H1 (cell line): ENCODE data around the gene SERPINA6.
"Not testable (repeated sequence)": the region's sequence is repeated elsewhere in the genome, so short reads cannot be mapped to it uniquely, and the experiment has no call there.

Experiments
- EGR1 ChIP-seq: IDR thresholded peaks from 2 replicates; pipeline ENCODE4 v1.6.1; 2011; ENCODE audit warnings: low read depth, low read length, borderline replicate concordance
- JUN ChIP-seq: IDR thresholded peaks from 2 replicates; pipeline ENCODE4 v1.6.1; 2011; ENCODE audit warnings: low read depth, mild to moderate bottlenecking, improper control_type of control experiment, low read length
- YY1 ChIP-seq: IDR thresholded peaks from 2 replicates; pipeline ENCODE4 v1.6.1; 2011; ENCODE audit warnings: low read depth, mild to moderate bottlenecking, low read length

- TF ChIP-seq EGR1, YY1, JUN: not testable (repeated sequence)
Measured at GRCh38 chr14:94369766-94370523, 46.8 kb upstream of the SERPINA6 start.
